ENCODE results near the gene KCNG1.

KCNG1 gene

DNA sequence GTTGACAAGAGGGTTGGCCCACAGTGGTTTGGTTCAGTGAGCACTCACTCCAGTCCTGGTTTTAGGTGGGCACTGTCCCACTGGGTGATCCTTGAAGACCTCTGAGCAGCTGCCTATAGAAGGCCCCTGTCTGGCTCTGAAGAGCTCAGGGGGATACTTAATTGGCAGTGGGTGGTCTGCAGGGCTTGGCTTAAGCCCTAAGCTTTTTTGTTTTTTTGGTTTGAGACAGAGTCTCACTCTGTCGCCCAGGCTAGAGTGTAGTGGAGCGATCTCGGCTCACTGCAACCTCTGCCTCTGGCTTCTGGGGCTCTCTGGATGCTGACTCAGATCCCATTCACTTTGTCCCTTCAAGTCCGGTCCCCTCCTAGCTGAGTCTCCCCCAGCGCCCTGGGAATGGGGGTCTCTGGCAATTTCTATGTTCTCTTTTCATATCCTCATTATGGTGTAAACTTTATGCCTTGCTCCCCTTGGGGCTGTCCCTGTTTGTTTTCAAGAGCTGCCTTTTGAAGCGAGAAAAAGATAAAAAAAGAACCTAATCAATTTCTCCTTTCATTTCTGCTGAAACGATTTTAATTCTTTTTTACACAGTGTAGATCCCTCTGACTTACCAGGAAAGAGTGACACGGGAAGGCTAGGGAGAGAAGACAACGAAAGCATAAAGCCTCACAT lies 12.2 kb upstream of the KCNG1 start:
- DNase-seq, result no peak

DNA sequence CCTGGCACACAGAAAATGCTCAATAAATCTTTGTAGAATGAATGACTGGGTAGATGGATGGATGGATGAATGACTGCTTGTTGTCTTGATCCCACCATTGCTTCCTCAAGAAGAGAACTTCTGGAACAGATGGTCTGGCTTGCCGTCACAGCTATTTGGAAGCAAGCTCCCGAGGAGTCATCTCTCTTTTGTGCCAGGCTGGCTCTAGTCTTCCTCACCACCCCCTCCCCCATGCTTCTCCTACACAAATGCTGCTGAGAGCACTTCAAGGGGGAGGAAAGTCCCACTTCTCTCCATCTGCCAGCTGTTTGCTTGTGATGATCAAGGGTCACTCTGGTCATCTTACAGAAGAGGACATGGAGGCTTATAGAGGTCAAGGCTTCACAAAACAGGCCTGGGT lies 11.6 kb upstream of the KCNG1 start:
- no peak for DNase-seq

DNA sequence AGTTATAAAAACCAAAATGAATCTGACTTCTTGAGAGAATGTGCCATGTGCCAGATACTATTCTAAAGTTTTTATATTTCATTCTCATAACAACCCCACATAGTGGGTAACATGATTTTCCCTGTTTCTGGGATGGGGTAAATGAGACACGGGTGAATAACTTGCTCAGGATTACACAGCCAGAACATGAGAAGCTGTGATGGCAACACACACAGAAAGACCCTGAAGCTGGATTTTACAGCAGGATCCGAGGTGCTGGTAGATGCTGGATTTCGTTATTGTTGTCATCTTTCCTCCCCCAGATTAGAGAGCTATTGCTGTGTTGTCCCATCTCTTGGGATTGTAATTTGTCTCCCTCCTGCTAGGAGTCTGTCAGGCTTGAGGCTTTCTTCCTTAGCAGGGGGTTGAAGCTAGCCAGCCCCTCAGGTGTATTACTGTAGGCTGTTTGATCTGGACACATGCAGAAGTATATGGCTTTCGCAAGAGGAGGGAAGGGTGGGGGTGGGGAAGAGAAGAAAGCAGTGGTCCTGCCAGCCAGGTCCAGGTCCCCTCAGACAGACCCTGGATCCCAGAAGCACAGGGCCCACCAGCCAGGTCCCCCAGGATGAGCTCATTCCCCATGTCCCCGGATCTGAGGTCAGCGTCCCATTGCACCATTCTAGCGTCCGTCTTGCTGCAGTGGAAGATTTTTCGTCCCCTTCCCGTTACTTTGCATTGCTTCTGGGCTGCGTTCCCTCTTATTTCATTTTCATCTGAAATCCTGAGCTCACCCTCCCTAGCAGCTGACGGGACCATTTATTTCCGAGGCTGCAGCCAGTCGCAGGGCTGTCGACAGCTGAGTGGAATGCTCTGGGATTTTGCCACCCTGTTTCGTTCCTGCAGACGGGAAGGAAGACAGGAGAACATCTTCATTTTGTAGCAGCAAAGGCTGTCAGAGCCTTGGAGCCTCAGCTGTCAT lies 7.3 kb upstream of the KCNG1 start:
- peak; percentile 50 for DNase-seq

DNA sequence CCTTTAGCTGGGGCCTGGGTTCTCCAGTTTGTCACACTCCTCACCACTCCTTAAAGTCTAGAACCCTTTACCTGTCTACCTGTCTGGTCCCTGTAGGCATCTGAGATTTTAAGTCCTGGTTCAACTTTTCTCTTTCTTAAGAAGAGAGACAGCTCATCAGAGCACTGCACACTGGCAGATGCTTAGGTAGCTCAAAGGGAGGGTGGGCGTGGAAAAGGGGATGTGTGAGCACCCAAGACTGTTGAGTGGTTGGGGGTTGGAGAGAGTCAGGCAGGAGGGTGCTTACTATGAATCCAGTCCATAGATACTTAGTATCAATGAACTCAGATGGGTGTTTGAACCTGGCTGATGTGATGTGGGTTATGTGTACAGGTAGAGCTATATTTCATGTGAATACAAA lies 6.6 kb upstream of the KCNG1 start:
- no peak for DNase-seq

DNA sequence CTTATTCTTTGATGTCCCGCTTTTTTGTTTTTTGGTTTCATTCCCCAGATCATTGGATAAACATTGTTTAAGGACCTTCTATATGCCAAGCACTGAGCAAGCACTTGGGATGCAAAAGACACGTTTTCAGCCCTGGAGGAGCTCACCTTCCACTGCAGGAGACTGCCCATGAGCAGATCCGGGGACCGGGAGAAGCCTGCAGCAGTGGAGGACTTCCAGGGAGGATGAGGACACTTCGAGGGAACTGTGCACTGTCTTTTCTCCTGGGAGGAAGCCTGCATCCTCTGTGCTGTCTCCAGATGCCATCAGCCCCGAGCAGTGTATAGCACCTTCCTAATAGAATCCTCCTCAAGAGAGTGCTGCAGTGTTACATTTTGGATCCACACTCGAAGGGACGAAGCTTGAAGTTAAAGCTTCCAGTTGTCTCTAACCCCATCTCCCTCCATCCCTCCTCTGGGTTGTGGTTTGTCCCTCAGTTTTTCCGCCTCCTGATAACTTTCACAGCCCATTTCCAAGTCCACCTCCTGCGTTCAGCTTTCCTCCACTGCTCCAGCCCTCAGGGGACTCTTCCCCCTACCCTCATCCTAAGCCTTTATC lies 5.8 kb upstream of the KCNG1 start:
- DNase-seq, result no peak

DNA sequence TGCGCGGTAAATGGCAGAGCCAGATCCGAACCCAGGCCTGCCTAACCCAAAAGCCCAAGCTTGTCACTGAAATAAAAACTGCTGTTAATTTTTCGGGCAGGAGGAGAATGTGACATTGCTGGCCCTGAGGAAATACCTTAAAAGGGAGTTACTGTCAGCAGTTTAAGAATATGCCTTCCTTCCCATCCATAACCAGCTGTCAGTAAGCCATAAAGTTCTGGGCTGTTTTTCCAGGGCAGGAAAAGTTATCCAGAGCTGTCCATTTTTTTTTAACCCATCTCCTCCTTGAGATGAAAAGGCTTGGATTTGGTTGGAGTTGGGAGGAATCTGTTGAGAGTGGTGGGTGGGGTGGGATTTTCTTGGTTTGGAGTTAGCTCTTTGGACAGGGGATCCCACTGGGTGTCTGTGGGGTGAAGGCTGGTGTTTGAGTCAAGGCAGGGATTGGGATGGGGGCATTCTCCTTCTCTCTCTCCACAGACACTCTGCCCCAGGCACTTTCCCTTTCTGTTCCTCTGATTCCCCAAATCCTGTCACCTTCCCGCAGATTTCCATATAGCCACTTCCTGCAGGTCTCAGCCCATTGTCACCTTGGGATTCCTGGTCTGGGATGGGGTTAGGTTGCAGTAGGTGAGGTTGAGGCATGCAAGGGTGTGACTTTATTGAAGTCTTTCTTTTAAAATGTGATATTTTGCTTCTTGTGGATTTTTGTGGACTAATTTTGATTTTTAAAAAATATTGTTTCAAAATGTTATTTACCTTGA lies 4.3 kb upstream of the KCNG1 start:
- no peak for DNase-seq

DNA sequence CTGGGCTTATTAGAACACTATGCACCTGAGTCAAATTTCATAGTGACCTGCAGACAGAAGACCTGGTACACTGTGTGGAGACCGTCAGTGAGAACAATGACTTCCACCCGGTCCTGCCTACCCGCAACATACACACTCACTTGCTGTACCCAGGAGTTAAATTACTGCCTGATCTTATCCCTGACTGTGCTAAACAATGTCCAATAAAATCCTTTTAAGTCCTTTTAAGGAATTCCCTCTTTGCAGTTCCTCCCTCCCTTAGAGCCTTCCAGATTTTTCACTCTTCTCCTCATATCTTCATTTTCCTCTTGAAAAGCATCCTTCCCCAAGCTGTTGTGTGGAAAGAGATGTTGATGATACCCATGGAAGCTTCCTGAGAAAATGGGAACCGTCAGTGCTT lies 3.4 kb upstream of the KCNG1 start:
- DNase-seq, result no peak

DNA sequence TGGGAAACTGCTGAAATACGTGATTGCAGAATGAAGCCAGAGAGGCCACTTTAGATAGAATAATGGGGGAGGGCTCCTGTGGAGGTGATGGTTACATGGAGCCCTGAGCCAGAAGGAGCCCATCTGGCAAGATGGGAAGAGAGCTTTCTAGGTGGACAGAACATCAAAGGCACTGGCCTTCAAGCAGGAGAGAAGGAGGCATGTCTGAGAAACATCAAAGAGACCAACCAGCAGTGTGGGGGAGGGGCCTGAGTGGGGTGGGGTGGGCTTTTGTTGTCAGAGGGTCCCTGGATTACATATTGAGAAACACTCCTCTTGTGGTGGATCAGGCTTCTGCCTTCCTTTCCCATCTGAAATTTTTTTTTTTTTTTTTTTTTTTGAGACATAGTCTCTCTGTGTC lies 1.9 kb upstream of the KCNG1 start:
- no peak for DNase-seq

DNA sequence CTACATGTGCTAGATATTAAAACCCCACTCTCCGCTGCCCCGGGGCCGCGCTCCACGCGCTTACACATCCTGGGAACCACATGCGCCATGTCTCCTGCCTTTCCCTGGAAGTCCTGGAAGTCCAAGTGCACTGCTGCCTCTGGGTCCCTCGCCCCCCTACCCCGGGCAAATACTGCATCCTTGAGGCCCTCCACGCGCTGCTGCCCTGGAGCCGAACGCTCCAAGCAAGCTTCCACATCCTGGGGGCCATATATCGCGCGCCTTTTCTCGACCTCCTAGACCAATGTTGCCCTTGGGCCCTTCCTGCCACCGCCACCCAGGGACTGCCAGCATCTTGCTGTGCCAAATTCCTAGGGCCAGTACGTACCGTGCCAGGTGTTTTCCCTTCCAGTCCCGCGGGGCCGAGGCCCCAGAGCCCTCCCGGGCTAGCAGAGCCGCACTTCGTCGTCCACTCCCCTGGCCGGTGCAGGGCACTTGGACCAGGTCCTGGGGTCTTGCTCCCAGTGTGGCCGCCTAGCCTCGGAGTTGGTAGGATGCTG lies 779 bp upstream of the KCNG1 start:
- DNase-seq, result no peak

DNA sequence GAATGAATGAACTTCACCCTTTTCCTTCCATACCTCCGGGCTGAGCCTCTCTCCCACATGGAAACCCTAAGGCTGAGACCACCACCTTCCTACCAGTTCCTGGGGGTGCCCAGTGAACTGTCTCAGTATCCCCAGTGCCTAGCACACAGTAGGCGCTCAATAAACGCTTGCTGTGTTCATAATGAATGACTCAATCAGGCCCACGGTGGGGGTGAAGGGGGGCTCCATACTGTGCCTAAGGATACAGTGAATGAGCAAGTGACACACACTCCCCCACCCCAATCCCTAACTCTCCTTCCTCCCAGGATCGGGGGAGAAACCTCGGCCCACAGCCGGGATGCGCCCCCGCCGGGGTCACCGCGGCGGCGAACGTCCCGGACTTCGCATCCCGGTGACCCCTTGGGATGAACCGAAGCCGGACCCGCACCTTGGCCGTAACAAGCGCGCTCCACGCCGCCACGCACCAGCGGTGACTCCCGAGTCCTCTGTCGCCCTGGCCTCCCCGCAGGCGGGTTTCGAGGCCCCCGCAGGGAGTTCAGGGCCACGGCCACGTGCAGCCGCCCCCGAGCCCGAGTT lies 592 bp downstream of the KCNG1 start:
- no peak for DNase-seq

DNA sequence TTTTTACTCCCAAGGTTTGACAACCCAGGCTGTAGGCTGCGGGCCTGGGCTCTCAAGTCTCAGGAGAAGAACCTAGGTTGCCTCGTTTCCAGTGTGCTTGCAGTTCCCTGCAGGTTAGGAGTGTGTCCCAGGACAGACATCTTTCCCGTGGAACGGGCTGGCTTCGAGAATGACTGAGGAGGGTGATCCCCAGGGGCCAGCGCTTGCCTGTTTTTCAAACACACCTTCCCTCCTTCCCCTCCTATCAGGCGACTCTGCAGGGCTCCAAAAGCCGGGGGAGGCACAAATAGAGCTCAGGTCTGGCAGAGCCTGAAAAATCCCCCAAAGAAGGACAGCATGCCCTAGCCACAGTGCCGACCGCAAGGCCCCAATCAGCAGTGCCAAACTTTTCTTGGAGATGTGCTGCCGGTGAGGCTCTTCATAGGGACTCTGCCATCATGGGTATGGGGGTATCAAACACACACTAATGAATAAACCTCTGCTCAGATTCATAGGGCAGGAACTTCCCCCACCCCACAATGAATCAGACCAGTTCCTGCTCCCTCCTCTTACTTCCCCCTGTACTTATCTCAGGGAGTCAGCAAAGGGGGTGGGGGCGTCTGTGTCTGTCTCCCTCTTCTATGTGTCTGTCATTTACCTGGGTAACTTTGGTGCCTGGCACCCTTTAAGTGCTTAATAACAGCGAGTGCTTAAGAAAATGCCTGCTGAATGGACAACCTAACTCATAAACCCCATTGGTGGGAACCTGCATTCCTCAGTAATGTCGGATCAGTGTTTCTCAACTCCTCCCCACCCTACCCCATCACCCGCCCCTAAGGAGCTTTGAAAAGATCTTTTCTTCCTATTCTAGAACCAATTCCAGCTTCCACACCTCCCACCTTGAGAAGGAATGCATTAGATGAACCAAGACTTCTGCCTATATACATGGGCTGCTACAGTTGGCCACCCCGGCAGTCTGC lies 1.6 kb downstream of the KCNG1 start:
- no peak for DNase-seq

DNA sequence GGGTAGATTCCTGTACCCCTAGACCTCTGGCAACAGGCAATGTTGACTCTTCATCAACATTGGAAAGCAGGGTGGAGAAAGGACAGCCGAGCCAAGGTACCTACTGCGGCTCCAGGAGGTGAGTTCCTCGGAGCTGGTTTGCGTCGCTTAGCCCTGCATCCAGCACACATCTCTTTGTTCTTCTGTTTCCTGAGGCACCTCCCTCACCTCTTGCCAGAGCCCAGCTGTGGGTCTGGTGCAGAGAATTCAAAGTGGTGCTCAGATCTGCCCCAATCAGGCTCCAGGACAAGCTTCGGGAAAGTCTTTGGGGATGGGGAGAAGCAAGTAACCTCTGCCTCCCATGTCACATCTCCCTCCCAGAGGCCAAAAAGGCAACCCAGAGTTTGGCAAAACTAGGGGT lies 2.2 kb downstream of the KCNG1 start:
- no peak for DNase-seq

DNA sequence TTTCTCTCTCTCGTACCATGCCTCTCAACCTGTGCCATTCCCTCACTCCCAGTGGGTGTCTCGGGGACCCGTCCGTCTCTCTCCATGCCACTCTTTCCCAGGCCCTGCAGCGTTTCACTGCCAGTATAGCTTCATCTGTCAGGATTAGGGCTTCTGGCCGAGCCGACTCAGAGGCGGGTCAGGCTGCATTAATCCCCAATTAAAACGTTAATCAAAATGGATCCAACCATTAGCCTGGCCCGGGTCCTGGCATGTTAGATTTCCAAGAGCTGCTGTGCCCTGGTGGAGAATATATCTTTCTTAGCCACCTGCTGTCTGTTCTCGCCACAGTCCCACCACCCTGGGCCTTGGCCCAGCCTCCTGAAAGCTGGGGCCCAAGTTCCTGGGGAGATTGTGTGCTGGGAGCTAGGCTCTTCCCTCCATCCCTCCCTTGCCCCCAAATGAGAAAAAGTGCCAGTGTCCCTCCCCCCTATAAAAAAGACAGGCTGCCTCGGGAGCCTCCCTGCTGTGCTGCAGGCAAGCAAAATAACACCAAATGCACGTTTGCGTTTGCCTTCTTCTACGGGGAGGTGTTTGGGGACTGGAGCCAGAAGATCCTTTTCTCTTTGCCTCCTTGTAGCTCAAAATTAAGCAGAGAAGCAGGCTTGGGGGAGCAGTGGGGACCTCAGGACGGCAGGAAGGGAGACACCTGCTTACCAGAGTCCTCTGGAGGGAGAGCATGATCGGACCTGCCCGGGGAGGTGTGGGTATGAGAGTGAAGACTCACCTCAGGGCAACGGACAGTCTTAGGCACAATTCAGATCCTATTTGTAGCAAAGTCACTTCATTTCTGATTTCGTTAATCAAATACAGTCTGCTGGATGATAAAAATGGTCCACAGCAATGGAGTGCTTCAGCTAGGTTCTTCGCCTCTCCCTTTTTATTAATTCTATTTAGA lies 3.0 kb downstream of the KCNG1 start:
- no peak for DNase-seq

DNA sequence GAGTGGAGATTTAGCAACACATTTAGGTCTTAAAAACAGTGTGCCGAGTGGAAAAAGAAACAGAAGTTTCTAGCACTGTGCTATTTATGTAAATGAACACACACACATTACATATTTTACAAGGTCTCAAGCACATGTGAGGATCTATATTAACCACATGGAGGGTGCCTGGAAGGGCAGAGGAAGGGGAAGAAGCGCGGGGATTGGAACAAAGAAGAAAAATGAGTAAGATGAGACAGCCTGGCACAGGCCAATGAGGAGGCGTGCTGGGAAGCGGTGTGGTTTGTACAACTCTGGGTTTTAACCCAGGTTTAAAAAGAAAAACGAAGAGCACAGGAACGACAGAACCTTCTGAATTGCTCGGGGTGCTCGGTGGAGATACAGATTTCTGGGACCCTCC lies 5.7 kb downstream of the KCNG1 start:
- DNase-seq, result no peak

DNA sequence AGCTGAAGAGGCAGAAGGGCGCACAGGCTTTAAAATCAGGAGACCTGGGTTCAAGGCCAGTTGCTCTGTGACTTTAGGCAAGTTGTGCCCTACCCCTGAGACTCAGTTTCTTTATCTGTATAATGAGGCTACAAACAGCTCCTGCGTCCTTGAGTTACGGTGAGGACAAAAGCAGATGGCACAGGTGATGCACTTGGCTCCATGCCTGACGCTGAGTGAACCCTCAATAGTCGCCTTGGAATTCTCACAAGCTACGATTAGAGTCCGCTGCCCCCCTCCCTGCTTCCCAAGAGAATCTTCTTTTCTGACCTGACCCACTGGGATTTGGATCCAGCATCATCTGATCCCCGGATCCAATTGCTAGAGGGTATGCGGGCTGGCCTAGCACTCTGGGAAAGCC lies 6.4 kb downstream of the KCNG1 start:
- no peak for DNase-seq

DNA sequence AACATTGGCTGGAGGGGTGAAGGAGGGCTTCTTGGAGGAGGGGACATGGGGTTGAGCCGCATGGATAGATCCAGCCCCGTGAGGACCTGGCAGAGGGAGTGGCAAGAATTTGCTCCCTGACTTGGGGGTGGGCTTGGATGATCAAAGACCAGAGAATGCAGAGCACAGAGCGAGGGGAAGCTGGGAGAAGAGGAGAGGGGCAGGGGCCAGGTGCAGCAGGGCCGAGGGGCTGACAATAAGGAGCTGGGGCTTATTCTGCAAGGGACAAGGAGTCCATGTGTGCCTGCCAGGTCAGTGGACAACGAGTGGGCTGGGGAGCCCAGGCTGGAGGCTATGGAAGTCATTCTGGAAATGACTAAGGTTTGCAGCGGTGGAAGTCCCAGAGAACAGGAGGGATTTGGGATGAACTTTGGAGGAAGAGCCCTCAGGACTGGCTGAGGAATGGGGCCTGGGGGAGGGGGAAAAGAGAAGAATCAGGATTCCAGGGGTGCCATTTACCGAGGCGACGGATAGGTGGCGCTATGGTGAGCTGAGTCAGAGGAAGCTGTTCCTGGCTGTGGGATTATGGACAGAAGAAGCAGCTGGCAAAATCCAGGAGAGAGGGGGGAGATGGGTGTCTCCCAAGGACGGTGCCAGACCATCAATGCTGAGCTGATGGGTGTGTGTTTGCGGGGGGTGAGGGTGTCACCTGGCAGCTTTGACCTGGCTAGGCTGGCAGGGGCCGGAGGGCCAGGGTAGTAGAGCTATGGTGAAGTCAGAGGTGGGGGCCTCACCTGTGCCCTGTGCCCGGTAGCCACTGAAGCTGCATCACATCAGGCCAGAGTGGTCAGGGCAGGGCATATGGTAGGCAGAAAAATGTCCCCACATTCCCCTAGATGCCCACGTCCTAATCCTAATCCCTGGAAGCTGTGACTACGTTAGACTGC lies 7.8 kb downstream of the KCNG1 start:
- DNase-seq, result peak; percentile 61

DNA sequence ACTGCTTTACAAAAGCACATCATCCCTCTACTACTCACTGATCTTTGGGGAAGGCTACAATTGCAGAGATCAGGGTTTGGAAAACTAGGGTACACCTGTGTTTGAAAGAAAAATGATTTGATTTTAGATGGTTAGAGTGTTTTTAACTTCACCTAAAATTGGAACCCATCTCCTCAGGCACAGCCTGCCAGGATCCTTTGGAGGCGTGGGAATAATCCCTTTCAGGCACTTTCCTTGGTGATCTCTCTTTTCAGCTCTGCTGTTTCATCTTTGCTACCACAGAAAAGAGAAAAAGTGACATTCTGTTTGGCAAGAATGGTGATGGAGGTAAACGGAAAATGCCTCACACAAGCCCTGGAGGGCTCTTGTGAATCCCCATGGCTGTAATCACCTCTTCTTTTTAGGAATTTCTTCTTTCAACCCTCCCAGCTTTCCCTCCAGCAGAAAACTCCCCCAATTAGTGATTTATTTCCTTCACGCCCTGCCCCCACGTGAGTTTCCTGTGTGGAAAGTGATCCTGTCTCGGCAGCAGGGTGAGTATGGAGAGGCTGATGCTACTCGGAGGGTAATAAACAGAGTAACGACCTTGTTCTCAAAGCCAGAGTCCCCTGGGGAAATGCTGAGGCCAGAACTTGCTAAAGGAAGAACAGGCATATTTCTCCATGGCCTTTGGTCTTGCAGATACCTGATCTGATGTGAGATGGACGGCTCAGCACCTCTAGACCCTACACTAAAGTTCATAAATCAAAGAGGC lies 9.2 kb downstream of the KCNG1 start:
- DNase-seq, result no peak

DNA sequence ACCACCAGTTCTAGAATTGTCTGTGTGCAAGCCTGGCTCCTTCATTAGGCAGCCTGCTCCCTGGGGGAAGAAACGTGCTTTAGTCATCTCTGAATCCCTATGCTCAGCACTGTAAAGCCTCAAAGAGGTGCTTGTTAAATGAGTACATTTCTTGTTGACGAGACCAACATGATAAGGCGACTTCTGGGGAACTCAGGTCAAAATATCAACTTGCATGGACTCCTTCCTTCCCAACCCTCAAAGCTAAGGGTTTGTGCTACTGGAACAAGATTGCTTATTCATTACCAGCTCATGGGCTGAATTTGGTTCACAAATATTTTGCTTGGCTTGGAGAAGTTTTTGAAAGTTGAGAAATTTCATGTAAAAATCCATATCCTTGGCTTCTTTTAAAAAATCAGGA lies 10.6 kb downstream of the KCNG1 start:
- no peak for DNase-seq
